DLD1 (cell line): ENCODE data around the gene BRF1.
"Not testable (repeated sequence)": the region's sequence is repeated elsewhere in the genome, so short reads cannot be mapped to it uniquely, and the experiment has no call there.

ENCODE experiments used
- in situ Hi-C: cut with HindIII; loops from 2 replicates; pipeline ENCODE4 v1.10.0; 2017; ENCODE audit warnings: low sequenced_read_pairs

The BRF1 gene

DNA sequence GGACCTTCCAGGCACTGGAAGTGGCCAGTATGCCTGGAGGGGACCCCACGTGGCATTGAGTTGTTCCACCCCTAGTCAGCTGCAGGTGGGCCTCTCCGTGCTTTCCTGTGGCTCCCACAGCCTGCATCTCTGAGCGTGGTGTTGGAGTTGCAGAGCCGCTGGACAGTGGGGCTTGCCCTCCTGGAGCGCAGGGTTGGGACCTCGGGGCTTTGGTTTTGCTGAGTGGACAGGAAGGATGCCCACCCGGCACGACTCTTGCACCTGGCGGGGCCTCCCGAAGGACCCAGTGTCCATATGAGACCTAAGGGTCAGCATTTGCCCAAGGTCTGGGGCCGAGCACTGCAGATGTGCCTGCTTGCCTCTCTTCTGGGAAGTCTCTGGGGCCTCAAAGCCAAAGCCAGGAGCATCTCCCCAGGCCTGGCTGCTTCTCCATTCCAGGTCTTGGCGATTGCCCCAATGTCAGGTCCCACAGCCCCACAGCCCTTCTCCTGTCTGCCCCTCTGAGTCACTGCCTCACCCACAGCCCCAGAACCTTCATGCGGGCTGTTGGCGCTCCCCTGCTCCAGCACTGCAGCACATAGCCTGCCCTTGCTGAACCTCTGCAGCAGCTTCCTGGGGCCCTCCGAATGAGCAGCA, 15.3 kb upstream of the BRF1 start:
- in situ Hi-C loops, result no loop called here

DNA sequence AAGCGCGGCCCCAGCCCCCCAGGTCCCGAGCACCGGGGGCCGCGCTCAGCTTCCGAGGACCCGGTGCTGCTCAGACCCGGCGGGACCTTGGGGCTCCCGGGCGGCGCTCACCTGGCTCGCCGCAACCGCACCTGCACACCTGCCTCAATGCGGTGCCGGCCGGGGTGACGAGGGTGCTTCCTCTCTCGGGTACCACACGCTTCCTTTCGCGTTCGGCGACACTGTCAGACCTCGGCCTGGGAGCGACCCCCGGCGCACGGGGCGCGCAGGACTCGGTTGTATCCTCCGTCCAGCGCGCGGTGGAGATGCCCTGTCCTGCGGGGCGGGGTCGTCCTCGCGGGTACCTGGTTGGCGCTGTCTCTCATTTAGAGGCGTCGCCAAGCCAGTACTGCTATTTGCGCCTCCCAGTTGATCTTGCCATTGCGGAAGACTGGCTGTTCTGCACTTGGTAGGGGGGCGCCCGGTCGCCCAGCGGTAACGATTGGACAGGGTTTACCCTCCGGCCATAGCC, 14.5 kb upstream of the BRF1 start:
- in situ Hi-C loops, result no loop called here

DNA sequence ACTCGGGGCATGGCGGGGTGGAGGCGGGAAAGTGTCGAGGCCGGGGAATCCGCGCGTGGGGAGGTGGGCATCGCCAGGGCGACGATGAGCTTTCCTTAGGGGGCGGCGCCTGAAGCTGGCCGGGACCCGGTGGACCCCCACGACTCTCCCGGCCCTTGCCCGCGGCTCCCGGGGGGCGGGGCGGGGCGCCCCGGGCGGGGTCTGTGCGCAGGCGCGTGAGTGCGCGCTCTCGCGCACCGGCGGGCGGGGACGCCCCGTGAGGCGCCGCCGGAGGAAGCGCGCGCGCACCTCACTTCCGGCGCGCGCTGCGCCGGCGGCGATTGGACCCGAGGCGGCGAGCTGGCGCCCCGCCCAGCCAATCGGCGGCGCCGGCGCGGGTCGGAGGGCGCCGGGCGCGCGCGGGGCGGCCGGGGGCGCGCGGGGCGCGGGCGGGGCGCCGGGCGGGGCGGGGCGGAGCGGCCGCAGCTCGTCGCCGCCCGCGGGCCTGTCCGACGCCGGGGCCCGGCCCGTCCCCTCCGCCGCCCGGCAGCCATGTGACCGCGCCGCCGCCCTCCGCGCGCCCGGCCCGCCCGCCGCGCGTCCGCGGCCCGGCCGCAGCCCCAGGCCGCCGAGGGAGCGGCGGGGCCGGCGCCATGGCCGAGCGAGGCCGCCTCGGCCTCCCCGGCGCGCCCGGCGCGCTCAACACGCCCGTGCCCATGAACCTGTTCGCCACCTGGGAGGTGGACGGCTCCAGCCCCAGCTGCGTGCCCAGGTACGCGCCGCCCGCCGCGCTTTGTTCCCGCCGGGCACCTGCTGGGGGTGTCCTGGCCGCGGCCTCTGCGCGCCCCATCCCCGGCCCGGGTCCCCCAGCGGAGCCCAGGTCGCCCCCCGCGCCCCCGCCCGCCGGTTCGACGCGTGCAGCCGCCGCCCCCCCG, 13.7 kb upstream of the BRF1 start, which contains the start of gene PACS2:
PACS2 (plus strand) TSS at position 462 of the 914 bp plus-strand sequence; CDS start at position 633, 171 bp downstream.
- in situ Hi-C loops, result no loop called here

DNA sequence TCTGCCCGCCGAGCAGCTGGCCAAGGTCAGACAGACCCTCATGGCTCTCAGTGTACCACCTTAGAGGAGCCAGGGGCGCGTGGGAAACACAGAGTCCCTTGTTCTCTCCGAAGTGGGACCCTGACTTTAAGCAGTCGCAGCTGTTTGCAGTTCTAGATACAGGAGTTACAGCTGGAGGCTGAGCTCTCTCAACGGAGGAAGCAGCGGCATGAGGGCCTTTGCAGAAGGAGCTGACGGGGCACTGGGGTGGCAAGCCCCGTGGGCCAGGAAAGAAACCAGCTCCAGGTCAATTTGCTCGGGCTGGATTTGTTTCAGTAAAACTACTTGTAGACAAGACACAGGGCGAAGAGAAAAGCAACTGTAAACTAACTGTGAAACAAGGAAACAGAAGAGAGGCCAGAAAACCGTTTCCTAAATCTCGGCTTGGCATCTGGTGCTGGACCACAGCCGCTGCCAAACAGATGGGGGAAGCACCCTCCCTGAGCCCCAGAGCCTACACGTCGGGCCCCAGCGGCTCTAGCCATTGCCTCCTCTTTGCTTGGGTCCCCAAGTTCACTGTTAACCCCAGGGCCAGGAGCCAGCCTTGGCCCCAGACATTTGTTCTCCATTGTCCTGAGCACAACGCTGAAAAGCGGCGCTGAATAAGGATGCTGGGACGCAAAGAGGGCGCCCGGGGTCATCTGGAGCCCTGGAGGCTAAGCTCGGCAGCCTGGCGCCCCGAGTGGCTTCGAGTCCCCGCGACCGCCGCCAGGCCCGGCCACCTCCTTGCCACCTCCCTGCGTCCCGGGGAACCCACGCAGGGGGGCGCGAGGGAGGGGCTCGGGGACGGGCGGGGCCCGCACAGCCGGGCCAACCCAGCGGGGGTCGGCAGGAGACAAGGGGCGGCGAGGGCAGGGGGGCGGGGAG, 12.8 kb upstream of the BRF1 start:
- in situ Hi-C loops, result no loop called here

DNA sequence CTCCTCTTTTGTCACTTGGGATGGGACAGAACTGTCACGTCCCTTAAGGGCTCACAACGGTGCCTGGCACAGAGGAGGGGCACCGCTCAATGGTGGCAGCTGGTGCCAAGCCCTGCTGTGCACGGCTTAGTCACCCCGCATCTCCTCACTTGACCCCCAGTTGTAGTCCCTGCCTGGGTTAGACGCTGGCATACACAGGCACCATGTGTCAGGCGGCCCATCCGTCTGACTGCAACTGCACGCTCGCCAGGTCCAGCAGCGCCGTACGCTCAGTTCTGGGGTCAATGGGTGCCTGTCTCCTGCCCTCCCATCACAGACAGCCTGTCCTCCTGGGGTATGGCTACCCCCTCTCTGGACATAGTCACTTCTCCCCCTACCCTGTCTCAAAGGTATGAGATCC, 12.2 kb upstream of the BRF1 start:
- in situ Hi-C loops, result no loop called here

DNA sequence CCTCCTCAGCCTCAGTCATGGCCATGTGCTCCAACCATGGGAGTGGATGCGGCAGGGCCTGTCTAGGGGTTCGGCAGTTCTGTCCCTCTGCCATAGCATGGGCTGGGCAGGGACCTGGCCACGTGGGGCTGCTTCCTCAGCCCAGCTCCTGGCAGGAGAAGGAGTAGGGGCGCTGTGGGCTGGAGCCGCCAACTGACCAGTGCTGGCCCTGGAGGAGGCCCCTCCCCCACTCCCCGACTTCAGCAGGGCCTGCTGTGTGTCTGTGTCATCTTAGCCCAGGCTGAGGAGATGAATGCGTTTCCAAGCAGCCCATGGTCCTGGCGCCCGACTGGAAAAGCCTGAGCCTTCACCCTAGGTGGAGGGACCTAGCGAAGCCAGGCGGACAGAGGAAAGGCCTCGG, 11.0 kb upstream of the BRF1 start:
- in situ Hi-C loops, result no loop called here

DNA sequence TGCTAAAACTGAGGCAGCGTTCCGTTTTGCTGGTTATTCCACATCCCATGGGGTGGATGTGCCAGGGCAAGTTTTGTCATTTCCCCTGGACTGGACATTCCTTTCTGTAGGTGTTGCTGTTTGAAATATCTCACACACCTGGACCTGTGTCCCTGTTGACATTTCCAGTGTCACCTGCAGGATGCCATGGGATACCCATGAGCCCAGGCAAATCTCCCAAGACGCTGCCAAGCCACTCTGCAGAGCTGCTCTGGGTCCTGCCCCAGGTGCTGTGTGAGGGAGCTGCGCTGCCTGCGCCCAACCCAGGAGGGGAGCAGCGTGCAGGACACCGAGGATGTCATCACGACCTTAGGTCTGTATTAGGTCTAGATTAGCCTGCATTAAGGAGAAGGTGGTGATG, 8.6 kb upstream of the BRF1 start:
- in situ Hi-C loops, result no loop called here

DNA sequence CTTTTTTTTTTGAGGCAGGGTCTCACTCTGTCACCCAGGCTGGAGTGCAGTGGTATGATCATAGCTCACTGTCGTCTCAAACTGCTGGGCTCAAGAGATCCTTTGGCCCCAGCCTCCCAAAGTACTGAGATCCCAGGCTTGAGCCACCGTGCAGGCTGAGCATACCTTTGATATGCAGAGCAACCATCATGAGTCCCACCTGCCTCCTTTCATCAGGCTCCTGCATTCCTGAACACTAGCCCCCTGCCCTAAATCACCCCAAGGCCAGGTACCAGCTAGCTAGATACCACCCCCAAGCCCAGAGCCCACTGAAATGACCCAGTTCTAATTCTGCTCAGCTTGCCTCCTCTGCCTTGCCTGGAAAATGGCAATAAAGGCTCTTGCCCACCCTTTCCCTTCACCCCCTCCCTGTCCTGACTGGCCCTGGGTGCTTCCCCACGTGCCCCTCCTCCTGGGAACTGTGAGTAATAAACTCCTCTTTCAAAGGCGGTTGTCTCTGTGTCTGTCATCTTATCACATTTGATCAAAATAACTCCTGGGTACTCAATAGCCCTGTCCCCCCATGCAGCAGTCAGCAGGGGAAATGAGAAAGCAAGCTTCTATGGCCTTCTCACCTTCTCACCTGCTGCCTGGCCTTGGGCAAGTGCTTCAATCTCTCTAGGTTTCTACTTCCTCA, 6.4 kb upstream of the BRF1 start:
- in situ Hi-C loops, result no loop called here

DNA sequence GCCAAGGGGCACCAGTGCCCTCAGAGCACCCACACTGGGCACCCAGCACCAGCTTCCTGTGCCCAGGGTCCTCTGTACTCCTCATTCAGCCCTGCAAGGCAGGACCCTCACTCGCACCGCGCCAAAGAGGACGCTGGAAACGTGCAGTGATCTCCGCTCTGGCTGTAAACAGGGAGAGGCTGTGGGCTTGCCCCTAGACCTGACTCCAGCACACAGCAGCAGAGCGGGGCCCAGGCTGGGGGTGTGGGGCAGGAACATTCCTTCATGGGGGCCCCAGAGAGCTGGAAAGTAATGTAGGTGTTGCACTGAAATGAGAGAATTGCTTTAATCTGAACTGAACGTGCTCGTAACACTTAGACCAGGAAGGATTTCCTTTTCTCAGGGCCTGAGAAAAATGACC, 5.0 kb upstream of the BRF1 start:
- in situ Hi-C loops, result no loop called here

DNA sequence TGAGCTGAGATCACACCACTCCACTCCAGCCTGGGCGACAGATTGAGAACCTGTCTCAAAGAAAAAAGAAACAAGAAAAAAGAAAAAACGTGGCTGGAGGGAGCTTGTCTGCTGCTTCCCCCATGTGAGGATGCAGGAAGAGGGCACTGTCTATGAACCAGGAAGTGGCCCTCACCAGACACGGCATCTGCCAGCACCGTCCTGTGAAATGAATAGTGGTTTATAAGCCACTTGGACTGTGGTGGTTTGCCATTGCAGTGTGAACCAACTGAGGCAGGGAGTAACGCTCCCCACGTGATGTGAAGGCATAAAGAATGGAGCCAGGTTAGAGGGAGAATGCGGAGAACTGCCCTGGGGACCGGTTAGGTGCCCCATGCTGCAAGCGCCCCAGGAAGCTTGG, 4.5 kb upstream of the BRF1 start:
- in situ Hi-C loops, result no loop called here

DNA sequence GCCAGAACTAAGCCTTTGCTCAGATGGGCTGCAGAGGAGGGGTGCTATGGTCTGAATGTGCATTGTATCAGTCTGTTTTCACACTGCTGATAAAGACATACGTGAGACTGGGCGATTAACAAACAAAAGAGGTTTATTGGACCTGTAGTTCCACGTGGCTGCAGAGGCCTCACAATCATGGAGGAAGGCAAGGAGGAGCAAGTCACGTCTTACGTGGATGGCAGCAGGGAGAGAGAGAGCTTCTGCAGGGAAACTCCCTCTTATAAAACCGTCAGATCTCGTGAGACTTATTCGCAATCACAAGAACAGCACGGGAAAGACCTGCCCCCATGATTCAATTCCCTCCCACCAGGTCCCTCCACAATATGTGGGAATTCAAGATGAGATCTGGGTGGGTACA, 3.8 kb upstream of the BRF1 start:
- in situ Hi-C loops, result no loop called here

DNA sequence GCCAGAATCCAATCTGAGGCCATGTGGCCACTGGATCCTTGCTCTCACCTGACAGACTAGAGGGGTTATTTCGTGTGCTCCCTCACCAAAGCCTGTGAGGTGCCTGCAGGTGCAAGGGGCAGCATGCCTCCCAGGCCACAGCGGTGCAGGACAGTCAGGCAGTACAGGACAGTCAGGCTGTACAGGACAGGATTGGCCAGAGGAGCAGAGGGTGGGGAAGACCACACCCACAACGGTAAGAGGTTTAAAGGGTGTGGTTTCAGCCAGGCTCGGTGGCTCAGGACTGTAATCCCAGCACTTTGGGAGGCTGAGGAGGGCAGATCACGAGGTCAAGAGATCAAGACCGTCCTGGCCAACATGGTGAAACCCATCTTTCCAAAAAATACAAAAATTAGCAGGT, 3.1 kb upstream of the BRF1 start:
- in situ Hi-C loops, result no loop called here

DNA sequence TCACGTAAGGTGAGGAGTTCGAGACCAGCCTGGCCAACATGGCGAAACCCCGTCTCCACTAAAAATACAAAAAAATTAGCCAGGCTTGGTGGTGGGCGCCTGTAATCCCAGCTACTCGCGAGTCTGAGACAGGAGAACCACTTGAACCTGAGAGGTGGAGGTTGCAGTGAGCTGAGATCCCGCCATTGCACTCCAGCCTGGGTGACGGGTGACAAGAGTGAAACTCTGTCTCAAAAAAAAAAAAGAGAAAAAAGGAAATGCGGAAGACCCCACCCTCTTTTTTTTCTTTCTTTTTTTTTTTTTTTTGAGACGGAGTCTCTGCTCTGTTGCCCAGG, 1.1 kb upstream of the BRF1 start:
- in situ Hi-C loops, result not testable (repeated sequence)

DNA sequence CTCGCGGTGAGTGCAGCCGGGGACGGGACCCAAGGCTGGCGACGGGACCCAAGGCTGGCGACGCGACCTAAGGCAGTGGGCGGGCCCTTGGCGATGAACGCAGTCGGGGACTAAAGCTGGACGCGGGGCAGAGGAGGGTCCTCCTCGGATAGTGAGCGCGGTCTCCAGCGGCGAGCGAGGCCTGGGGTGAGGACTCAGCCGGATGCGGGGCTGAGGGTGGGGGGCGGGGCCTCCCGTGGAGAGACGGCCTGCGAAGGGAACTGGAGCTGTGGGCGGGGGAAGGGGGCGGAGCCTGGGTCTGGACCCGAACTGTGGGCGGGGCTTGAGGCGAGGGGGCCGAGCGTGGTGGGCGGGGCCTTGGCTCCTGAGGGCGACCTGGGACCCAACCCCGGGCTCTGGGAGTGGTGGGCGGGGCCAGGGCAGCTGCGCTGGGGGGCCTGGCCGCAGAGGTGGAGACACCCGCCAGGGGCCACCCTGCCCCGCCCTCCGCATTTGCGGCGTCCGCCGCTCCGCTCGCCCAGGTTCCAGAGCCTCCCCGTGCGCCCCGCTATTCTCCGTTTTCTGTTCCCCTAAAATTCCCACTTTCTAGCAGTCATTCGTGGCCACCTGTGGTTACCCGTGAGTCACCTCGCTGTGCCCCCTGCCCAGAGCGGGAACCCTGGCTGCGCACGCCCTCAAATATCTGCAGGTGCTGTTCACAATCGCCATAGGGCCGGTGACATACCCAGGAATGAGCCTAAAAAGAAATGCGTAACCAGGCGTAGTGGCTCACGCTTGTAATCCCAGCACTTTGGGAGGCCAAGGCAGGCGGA, 508 bp upstream of the BRF1 start:
- in situ Hi-C loops, result no loop called here

DNA sequence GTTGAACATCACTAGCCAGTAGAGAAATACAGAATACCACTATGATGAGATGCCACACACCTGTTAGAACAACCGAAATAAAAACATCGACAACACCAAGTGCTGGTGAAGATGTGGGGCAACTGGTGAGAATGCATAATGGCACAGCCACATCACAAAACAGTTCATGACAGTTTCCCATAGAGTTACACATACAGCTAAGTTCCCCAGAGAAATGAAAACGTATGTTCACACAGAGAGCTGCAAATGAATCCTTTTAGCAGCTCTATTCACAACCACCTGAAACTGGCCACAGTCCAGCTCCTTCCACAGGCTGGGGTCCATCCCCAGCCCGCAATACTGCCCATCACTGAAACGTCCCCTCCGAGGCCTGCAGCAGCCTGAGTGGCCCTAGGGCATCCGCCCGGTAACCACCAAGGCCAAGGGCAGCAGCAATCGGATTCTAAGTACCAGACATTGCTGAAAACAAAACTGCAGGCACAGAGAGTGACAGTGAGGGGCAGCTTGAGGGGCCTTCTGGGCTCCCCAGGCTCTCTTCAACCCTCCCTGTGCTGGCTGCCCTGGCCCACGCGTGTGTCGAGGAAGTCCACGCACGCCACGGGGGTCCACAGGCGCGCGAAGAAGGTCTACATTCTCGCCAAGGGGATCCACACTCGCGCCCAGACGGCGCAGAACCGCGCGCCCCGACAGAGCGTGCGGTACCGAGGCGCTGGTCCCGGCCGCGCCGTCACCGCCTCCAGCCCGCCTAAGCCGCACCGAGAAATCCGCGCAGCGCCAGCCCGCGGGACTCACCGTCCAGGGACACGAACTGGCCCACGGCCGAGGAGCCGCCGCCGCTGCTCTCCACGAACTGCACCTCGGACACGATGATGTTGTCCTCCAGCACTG, 903 bp downstream of the BRF1 start:
- in situ Hi-C loops, result no loop called here

DNA sequence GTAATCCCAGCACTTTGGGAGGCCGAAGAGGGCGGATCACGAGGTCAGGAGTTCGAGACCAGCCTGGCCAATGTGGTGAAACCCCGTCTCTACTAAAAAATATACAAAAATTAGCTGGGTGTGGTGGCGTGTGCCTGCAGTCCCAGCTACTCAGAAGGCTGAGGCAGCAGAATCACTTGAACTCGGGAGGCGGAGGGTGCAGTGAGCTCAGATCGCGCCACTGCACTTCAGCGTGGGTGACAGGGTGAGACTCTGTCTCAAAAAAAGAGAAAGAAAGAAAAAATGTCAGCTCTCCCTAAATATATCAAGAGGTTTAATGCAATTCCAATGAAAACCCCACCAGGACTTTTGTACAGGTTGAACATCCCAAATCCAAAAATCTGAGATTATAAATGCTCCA, 3.5 kb downstream of the BRF1 start:
- in situ Hi-C loops, result not testable (repeated sequence)

DNA sequence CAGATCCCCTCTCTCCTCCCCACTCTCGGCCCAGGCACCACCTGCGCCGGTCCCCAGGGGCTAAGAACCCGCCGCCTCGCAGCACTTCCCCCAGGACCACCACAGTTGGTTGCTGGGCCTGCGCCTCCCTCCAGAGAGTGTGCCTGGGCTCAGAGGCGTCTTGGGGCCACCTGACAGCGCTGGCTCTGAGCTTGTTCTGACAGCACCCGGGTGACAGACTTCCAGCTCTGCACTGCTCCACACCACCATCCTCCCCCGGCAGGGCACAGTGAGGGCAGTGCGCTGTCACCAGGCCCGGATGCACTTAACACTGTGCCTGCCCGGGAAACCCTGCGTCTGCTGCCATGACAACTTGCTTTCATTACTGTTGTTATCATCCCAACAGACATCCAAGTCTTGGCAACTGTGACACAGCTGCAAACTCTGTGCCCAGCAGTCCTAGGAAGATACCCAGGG, 6.6 kb downstream of the BRF1 start:
- in situ Hi-C loops, result no loop called here

DNA sequence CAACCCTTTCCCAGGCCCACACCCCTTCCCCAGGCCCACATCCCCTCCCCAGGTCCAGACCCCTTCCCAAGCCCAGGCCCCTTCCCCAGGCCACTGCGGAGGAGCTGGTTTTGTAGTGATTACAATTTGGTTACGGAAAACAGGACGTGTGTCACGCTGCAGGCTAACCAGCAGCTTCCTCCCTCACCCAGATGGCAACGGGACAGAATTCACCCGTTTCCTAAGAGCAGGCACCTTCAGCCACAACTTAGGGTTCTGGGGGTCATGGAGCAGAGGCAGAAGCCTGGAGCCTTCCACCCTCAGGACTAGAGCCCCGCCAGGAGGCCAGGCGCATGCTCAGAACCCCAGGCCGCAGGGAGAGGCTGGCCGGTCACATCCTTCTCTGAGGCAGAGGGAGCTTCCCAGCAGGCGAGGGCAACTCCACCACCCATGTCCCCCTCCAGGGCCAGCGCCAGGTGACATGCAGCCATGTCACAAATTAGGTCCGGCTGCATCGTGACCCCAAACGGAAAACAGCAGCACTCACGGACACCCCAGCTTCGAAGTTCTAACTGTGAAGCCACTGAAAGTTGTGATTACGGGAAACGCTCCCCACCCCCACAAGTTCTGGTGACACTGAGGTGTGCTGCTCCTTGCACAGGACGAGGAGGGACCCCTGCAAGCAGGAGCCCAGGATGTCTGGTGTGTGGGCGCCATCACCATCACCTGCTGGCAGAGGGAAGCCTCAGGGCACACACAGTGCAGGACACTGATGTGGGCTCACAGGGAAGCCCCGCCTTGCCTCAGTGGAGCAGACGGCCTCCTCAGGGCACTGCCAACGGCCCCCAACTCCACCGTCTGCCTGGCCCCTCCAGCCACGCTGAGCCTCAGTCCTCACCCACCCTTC, 7.7 kb downstream of the BRF1 start:
- in situ Hi-C loops, result no loop called here
